Mononuclear cell (primary cell): ENCODE results near the gene FGGY. TPM values are rescaled to one million over a fixed set of nuclear protein-coding genes. Genes with fewer than 3 reads are reported as not detected.
"Not testable (repeated sequence)": the region's sequence is repeated elsewhere in the genome, so short reads cannot be mapped to it uniquely, and the experiment has no call there.

Source experiments
- H3K27me3 ChIP-seq: 2 replicates; pipeline ENCODE4 v1.6.0; 2011; ENCODE audit warnings: low read length, control low read depth; ENCODE audit not compliant: insufficient read depth
- H3K4me1 ChIP-seq: 2 replicates; pipeline ENCODE4 v1.5.1; 2011; ENCODE audit warnings: mild to moderate bottlenecking, low read length, control low read depth; ENCODE audit not compliant: insufficient read depth
- H3K4me3 ChIP-seq: 2 replicates; pipeline ENCODE4 v1.5.1; 2011; ENCODE audit warnings: mild to moderate bottlenecking, low read length, moderate library complexity
- H3K9me3 ChIP-seq: 2 replicates; pipeline ENCODE4 v1.5.1; 2011; ENCODE audit warnings: low read depth, mild to moderate bottlenecking, control low read depth, low read length
- total RNA-seq: library from RNA; depleted of rRNA; stranded (reverse); fragments of >200 nt; gene quantifications from one replicate; pipeline ENCODE4 v1.2.3, GENCODE V29; 2012

FGGY gene
- total RNA-seq, 1 donor = 15.2 TPM

DNA sequence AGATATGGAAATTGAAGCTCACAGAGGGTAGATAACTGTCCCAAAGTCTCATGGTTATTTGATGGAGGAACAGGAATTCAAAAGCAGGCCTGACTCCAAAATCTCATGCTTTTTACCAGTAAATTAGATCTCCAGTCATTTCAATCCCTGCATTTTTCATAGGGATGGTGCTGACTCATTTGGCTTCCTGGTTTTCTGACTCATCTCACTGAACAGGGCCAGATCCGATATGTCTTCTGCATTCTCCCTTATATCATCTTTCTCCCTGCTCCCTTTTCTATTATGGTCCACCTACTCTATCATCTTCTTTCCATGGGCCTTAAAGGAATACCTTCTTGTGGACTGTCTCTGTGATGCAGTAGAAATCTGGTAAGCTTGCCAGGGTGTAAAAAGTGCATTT lies 187.2 kb downstream of the FGGY start:
- no peaks in the 10 kb centered on the region for H3K4me1 ChIP-seq
- no peaks in the 10 kb centered on the region for H3K27me3 ChIP-seq
- no peaks in the 10 kb centered on the region for H3K9me3 ChIP-seq
- H3K4me3 ChIP-seq = no peak overlapping the region

DNA sequence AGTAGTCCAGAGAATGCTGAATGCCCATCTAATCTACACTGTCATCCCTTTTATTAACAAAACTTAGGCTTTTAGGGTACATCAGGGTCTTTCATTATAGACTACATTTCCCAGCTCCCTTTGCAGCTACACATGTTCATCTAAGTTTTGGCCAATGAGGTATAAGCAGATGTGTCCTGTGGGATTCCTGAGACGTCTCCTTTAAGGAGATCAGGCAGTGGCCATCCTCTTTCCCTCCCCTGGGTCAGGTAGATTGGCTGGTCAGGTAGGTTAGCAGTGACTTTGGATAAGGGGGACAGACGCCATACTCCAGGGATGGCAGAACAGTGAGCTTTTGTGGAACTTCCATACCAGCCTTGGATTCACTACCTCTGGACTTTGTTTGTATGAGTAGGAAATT lies 188.3 kb downstream of the FGGY start:
- Histone ChIP-seq H3K4me3 (no peak overlapping the region), H3K4me1 (no peaks in the 10 kb centered on the region), H3K27me3 (no peaks in the 10 kb centered on the region), H3K9me3 (no peaks in the 10 kb centered on the region)

DNA sequence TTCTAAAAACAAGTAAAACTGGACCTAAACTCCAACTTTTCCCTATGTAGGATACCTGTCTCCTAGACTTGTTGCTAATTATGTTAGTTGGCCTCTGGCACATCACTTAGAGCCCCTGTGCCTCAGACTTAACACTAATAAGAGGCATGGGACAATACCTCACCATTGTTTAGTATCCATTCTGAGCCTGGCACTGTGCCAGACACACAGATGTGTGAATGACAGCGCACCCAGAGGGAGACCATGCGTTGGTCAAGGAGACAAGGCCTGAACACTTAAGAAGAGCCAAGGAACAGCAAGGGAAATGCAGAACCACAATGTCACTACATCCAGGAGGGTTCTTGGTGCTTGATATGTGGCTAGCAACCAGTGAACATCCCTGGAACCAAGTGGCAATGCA lies 189.1 kb downstream of the FGGY start:
- Histone ChIP-seq H3K4me3 (no peak overlapping the region), H3K27me3 (no peaks in the 10 kb centered on the region), H3K4me1 (no peaks in the 10 kb centered on the region), H3K9me3 (no peaks in the 10 kb centered on the region)

DNA sequence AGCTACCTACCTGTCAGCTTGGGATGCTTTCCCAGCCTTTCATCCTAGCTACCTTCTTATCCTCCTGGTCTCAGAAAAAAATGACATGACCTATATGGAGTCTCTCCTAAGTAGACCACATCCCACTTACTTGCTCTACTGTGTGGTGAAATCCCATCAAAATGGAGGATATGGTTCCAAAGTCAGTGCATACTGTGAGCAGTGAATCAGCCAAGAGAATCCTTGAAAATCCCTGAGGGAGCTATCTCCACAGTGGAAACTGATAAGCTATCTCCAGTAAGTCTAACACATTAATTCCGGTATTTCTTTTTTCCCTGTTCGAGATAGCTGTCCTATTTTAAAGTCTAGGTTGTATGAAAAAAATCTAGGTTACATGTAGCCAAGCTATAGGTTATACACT lies 189.7 kb downstream of the FGGY start:
- no peaks in the 10 kb centered on the region for H3K27me3 ChIP-seq
- no peak overlapping the region for H3K4me3 ChIP-seq
- H3K4me1 ChIP-seq = no peaks in the 10 kb centered on the region
- no peaks in the 10 kb centered on the region for H3K9me3 ChIP-seq

DNA sequence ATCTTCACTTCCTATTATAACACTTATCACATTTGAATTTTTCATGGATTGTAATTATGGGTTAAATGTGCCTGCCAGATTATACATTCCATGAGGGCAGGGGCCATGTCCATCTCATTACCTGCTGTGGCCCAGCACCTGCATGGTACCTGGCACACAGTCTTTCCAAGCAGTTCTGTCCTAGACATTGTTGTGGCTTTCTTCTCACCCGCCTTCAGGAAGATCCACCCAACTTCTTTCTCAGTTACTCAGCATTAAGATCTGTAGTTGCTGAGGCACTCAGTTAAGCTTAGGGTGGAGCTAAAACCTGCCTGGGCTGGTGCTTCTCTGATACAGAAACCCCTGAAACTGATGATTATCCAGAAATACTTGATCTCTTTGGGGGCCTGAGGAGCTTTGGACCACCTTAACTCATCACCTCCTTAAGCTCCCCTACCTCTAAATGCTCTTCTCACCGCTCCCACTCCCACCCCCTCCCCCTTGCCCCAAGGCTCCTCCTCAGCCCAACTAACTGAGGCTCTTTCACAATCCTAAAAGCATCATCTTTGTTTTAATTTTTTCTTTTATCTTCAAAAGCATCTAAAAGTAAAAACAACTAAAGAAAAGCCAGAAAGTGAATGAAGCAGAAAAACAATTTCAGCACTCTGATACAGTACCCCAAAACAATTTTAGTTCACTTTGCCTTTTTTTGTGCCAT lies 190.6 kb downstream of the FGGY start:
- no peaks in the 10 kb centered on the region for H3K4me1 ChIP-seq
- H3K4me3 ChIP-seq = no peak overlapping the region
- no peaks in the 10 kb centered on the region for H3K27me3 ChIP-seq
- H3K9me3 ChIP-seq = no peaks in the 10 kb centered on the region

DNA sequence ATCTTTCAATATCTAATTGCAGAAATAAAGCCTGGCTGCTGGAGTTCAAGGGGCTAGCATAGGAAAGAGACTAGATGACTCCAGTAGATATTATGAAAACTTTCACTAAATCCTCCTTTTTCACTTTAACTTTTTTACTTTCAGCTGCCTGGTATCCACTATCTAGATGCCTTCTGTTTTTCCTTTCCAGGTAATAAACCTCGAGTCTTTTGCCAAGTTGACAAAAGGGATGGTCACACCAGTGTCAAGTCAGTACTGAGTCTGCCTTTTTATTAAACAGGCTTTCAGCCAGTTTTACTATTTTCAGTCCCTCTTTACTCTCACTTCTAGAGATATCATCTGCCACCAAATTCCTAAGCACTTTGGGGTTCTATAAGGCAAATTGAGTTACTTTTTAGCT lies 195.6 kb downstream of the FGGY start:
- H3K4me1 ChIP-seq = peaks cover 8% of the 10 kb centered on the region
- H3K4me3 ChIP-seq = no peak overlapping the region
- H3K9me3 ChIP-seq = no peaks in the 10 kb centered on the region
- H3K27me3 ChIP-seq = no peaks in the 10 kb centered on the region

DNA sequence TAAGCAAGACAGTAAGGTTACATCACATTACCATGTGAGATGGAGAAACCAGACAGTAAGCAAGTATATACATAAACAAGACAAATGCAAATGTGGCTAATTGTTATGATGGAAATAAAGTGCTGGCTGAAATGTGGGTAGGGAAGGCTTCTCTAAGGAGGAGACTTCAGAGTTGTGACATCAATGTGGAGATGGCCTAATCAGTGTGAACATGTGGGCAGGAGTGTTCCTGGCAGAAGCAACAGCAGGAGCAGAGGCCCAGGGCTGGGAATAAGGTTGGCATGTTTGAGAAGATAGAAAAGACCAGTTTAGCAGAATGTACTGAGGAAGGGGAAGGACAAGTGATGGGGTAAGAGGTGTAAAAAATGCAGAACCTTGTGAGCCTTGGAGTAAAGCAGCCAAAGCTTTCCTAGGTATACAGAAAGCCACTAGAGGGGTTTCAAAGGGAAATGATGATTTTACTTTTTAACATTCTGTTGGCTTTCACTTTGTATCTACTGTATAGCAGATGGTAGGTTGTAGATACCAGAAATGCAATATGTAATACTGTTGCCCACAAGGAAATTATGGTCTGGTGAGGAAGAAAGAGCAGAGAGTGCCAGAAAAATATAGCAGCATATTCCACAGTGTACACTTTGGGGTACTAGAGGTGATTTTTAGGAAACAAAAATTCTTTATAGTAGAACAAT lies 197.4 kb downstream of the FGGY start:
- Histone ChIP-seq H3K4me3 (no peak overlapping the region), H3K9me3 (no peaks in the 10 kb centered on the region), H3K4me1 (peaks cover 18% of the 10 kb centered on the region), H3K27me3 (no peaks in the 10 kb centered on the region)

DNA sequence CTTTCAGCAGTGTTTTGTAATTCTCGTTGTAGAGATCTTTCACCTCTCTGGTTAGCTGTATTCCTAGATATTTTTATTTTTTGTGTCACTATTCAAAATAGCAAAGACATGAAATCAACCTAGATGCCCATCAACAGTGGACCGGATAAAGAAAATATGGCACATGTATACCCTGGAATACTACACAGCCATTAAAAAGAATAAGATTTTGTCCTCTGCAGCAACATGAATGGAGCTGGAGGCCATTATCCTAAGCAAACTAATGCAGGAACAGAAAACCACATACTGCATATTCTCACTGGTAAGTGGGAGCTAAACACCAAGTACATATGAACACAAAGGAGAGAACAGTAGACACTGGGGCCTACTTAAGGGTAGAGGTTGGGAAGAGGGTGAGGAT lies 199.3 kb downstream of the FGGY start:
- H3K9me3 ChIP-seq, H3K27me3 ChIP-seq, H3K4me3 ChIP-seq: not testable (repeated sequence)
- peaks cover 23% of the 10 kb centered on the region for H3K4me1 ChIP-seq

DNA sequence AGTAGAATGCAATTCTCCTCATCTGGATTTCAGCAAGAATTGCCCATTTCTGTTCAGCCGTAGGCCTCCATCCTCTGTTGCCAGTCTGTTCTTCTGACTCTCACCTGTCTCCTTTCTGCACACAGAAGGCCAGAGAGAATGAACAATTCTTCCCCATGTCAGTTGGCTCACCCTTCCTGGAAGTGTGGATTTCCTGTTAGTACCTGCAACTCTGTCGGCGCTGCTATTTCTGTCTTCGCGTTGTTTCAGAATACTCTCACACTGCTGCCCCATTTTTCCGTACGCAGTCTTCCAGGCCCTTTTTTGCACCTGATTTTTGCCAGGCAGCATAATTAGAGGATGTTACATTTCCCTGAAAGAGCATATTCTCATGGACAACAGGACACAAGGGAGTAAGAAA lies 200.7 kb downstream of the FGGY start:
- Histone ChIP-seq H3K27me3 (no peaks in the 10 kb centered on the region), H3K4me1 (peaks cover 23% of the 10 kb centered on the region), H3K9me3 (no peaks in the 10 kb centered on the region), H3K4me3 (no peak overlapping the region)

DNA sequence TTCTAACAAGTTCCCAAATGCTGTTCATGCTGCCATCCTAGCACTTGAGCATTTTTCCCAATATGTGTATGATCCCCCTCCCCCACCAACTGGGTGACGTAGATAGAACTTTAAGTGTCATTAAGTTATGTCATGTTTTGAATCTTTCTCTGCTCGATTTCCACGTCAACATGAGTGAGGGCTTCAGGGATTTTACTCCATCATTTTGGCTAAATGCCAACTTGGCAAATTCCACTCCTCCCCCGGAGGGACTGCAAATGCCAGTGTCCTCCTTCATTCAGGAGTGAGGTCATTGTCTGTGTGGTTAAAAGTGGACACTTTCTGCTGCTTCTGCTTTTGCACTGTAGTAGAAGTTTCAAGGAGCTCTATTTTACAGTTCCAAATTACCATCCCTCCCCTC lies 201.7 kb downstream of the FGGY start:
- Histone ChIP-seq H3K27me3 (no peaks in the 10 kb centered on the region), H3K4me1 (peaks cover 23% of the 10 kb centered on the region), H3K9me3 (no peaks in the 10 kb centered on the region), H3K4me3 (no peak overlapping the region)

DNA sequence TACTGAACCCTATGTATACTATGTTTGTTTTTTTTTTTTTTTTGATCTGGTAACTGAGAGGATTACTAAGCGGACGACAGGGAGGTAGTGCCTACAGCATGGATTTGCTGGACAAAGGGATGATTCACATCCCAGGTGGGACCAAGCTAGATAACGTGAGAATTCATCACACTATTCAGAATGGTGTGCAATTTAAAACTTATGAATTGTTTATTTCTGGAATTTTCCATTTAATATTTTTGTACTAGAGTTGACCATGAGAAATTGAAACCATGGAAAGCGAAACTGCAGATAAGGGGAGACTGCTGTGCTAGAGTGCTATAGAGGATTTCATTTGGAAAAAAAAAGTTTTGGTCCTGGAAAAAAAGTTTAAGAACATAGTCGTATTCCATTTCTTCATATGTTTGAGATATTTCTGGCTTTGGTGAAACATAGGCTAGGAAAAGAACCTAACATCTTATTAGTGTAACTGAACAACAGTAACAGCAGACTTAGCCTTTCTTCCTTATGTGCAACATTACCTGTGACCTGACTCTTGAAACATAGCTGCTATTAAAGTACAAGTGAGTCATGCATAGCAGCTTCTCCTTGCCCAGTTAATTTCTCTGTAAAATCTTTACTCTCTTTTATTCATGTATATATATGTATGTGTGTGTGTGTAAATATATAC lies 202.5 kb downstream of the FGGY start:
- Histone ChIP-seq H3K4me3 (no peak overlapping the region), H3K9me3 (no peaks in the 10 kb centered on the region), H3K4me1 (peaks cover 17% of the 10 kb centered on the region), H3K27me3 (no peaks in the 10 kb centered on the region)

DNA sequence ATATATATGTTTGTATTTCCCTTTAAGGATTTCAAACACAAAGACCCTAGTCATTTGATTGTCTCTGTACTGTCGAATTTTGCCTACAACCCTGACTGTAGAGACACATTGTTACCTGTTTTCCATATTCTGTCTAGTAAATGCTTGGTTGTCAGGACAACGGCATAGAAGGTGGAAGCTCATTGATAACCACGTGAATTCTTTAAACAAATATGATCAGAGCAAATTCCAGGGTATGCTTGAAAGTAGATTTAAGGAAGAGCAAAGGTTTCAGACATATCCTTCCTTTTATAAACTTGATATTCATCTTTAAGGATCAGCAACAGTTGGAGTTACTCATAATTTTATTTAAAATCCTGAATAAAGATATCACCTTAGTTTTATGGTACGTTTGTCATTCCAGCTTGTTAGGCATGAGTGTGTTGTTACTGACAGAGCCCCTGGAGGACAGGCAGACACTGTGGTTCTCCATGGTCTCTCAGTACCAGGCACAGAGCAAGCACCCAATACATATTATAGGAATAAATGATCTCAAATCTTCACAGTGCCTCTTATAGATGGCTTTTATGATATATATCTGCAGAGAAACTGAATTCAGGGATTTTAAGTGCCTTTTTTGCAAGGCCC lies 203.2 kb downstream of the FGGY start:
- Histone ChIP-seq H3K9me3 (no peaks in the 10 kb centered on the region), H3K4me3 (no peak overlapping the region), H3K4me1 (peaks cover 15% of the 10 kb centered on the region), H3K27me3 (no peaks in the 10 kb centered on the region)

DNA sequence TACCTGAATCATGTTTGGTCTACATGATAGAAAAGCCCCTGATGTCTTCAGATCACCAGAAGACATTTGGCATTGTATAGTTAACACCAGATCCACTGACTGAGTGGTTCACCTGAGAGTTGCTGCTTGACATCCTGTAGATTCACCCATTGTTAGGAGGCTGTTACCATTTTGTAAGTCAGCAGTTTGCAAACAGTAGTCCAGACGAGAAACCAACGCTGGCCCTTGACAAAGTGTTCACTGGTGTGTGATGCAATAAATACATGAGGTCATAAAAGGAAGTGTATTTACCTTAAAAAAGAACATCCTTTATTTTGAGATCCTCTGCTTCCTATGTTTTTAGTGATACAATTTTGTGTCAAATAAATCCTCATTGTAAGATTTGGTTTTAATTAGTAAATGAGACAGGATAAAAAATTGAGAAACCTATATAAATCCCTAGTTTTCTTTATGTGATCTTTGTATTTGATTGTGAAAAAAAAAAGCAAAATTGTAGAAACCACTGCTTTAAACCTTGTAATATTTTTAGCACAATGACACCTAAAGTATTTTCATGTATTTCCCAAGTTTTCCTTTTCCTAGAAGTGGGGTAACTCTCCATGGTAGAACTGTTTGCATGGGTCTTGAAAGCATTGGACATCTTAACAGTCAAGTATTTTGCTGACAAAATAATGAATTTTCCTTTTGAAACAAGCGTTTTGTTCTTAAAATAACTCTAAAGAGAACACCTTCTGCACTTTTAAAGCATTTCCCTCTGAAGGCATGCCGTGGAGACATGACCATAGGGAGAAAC lies 204.3 kb downstream of the FGGY start:
- H3K9me3 ChIP-seq = no peaks in the 10 kb centered on the region
- peaks cover 15% of the 10 kb centered on the region for H3K4me1 ChIP-seq
- no peaks in the 10 kb centered on the region for H3K27me3 ChIP-seq
- H3K4me3 ChIP-seq = no peak overlapping the region

DNA sequence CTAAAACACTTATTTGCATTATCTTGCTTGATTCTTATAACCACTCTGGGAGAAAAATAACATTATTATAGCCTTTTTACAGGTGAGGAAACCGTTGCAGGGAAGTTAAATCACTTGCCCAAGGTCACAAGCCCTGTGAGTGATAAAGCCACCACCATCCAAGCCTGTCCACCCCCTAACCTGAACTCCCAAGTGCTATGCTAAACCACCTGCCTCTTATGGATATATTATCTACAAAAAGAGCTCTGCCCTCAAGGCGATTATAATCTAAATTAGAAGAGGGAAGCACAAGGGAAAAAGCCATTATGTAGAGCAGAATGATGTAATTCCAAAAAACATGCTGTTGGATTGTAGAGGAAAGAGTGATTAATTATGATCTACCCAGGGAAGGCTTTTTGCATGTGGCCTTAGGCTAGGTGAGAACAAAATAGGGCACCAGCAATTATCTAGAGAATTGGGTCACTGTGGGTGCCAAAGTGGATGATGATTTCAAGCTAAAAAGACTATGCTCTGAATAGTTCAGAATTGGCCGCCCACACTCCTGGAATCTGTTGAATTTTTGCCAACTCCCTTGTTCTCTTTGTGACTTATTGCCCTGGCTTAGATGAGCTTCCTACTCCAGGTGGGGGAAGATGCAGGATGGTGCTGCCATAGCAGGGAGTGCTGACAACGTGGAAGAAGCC lies 205.3 kb downstream of the FGGY start:
- no peaks in the 10 kb centered on the region for H3K27me3 ChIP-seq
- H3K4me3 ChIP-seq = no peak overlapping the region
- H3K4me1 ChIP-seq = peaks cover 22% of the 10 kb centered on the region
- no peaks in the 10 kb centered on the region for H3K9me3 ChIP-seq
